Ishikawa (cell line): ENCODE results near the gene ADCY4.

Source experiments
- CEBPB ChIP-seq: IDR thresholded peaks from 2 replicates; pipeline ENCODE4 v1.6.1; 2012
- EP300 ChIP-seq: IDR thresholded peaks from 2 replicates; pipeline ENCODE4 v1.6.1; 2012; ENCODE audit warnings: borderline replicate concordance
- RAD21 ChIP-seq: IDR thresholded peaks from 2 replicates; pipeline ENCODE4 v1.6.1; 2012; ENCODE audit warnings: low read depth
- TAF1 ChIP-seq: IDR thresholded peaks from 2 replicates; pipeline ENCODE4 v1.6.1; 2012; ENCODE audit warnings: low read depth, mild to moderate bottlenecking
- TCF12 ChIP-seq: IDR thresholded peaks from 2 replicates; pipeline ENCODE4 v1.6.1; 2012; ENCODE audit warnings: low read depth
- YY1 ChIP-seq: IDR thresholded peaks from 2 replicates; pipeline ENCODE4 v1.6.1; 2012; ENCODE audit warnings: low read depth
- TF ChIP-seq, protein P1 (sequence below): IDR thresholded peaks from 2 replicates; pipeline ENCODE4 v1.6.1; 2012; ENCODE audit warnings: low read depth, mild to moderate bottlenecking
- TF ChIP-seq, protein P2 (sequence below): IDR thresholded peaks from 2 replicates; pipeline ENCODE4 v1.6.1; 2012
- TF ChIP-seq, protein P3 (sequence below): IDR thresholded peaks from 2 replicates; pipeline ENCODE4 v1.6.1; 2012

DNA sequence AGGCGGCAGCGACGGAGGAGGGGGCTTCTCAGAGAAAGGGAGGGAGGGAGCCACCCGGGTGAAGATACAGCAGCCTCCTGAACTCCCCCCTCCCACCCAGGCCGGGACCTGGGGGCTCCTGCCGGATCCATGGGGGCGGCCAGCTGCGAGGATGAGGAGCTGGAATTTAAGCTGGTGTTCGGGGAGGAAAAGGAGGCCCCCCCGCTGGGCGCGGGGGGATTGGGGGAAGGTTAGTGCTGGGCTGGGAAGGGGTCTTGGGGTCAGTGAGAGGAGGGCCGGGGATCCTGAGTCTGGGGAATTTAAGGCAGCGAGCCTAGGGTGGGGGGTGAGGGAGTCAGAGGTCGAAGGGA lies 33.3 kb upstream of the ADCY4 start:
- no peak for TF ChIP-seq CEBPB
- TF ChIP-seq, protein P1, sequence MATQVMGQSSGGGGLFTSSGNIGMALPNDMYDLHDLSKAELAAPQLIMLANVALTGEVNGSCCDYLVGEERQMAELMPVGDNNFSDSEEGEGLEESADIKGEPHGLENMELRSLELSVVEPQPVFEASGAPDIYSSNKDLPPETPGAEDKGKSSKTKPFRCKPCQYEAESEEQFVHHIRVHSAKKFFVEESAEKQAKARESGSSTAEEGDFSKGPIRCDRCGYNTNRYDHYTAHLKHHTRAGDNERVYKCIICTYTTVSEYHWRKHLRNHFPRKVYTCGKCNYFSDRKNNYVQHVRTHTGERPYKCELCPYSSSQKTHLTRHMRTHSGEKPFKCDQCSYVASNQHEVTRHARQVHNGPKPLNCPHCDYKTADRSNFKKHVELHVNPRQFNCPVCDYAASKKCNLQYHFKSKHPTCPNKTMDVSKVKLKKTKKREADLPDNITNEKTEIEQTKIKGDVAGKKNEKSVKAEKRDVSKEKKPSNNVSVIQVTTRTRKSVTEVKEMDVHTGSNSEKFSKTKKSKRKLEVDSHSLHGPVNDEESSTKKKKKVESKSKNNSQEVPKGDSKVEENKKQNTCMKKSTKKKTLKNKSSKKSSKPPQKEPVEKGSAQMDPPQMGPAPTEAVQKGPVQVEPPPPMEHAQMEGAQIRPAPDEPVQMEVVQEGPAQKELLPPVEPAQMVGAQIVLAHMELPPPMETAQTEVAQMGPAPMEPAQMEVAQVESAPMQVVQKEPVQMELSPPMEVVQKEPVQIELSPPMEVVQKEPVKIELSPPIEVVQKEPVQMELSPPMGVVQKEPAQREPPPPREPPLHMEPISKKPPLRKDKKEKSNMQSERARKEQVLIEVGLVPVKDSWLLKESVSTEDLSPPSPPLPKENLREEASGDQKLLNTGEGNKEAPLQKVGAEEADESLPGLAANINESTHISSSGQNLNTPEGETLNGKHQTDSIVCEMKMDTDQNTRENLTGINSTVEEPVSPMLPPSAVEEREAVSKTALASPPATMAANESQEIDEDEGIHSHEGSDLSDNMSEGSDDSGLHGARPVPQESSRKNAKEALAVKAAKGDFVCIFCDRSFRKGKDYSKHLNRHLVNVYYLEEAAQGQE: no peak
- no peak for TF ChIP-seq TCF12
- no peak for TF ChIP-seq TAF1
- no peak for TF ChIP-seq RAD21
- no peak for TF ChIP-seq YY1
- TF ChIP-seq EP300: no peak
- TF ChIP-seq, protein P2, sequence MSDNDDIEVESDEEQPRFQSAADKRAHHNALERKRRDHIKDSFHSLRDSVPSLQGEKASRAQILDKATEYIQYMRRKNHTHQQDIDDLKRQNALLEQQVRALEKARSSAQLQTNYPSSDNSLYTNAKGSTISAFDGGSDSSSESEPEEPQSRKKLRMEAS: no peak
- TF ChIP-seq, protein P3, sequence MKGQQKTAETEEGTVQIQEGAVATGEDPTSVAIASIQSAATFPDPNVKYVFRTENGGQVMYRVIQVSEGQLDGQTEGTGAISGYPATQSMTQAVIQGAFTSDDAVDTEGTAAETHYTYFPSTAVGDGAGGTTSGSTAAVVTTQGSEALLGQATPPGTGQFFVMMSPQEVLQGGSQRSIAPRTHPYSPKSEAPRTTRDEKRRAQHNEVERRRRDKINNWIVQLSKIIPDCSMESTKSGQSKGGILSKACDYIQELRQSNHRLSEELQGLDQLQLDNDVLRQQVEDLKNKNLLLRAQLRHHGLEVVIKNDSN: no peak
